GM23338 (cell line): Measurements from ENCODE around the gene COP1. TPM values are rescaled to one million over a fixed set of nuclear protein-coding genes. Genes with fewer than 3 reads are reported as not detected.

ENCODE experiments used
- ATAC-seq: fragments of 200-7000 bp; cut with Tn5 transposase; 3 replicates; pipeline ENCODE4 v1.9.1; 2020
- DNase-seq: peaks from one replicate; pipeline ENCODE4 v3.0.0-alpha.2; 2015; ENCODE audit warnings: low spot score
- H2AFZ ChIP-seq: fragments of 200-600 bp; sonication (generic); 2 replicates; pipeline ENCODE4 v1.8.0; 2016; ENCODE audit warnings: antibody characterized with exemption, mild to moderate bottlenecking, moderate library complexity
- H3F3A ChIP-seq: fragments of 200-600 bp; sonication (generic); replicated peaks from 2 replicates; pipeline ENCODE4 v1.8.0; 2017; ENCODE audit warnings: antibody characterized with exemption, mixed run types, low read depth
- H3K27ac ChIP-seq: fragments of 200-600 bp; sonication (generic); 2 replicates; pipeline ENCODE4 v1.6.1; 2016; ENCODE audit warnings: low read depth
- H3K27me3 ChIP-seq: fragments of 200-600 bp; sonication (generic); 2 replicates; pipeline ENCODE4 v1.8.0; 2016; ENCODE audit warnings: mild to moderate bottlenecking, mixed run types, moderate library complexity; ENCODE audit not compliant: insufficient read depth
- H3K36me3 ChIP-seq: fragments of 200-600 bp; sonication (generic); 2 replicates; pipeline ENCODE4 v1.8.0; 2016; ENCODE audit warnings: mild to moderate bottlenecking; ENCODE audit not compliant: insufficient read depth
- H3K4me1 ChIP-seq: fragments of 200-600 bp; sonication (generic); 2 replicates; pipeline ENCODE4 v1.8.0; 2016; ENCODE audit warnings: mild to moderate bottlenecking, moderate library complexity; ENCODE audit not compliant: insufficient read depth
- H3K4me2 ChIP-seq: fragments of 200-600 bp; sonication (generic); 2 replicates; pipeline ENCODE4 v1.7.1; 2017; ENCODE audit warnings: mixed run types
- H3K4me3 ChIP-seq: fragments of 200-600 bp; sonication (generic); 2 replicates; pipeline ENCODE4 v1.6.1; 2016; ENCODE audit warnings: mixed run types
- H3K79me2 ChIP-seq: fragments of 200-600 bp; sonication (generic); replicated peaks from 2 replicates; pipeline ENCODE4 v1.8.0; 2017; ENCODE audit warnings: mild to moderate bottlenecking; ENCODE audit not compliant: insufficient read depth
- H3K9me2 ChIP-seq: fragments of 200-600 bp; sonication (generic); 2 replicates; pipeline ENCODE4 v1.8.0; 2017; ENCODE audit not compliant: insufficient read depth
- H4K20me1 ChIP-seq: fragments of 200-600 bp; sonication (generic); replicated peaks from 2 replicates; pipeline ENCODE4 v1.8.0; 2017; ENCODE audit warnings: mild to moderate bottlenecking; ENCODE audit not compliant: insufficient read depth
- H3K27ac Mint-ChIP-seq: 2 replicates; pipeline ENCODE4 v1.8.0; 2020; ENCODE audit warnings: inconsistent platforms, mild to moderate bottlenecking, moderate library complexity, mixed read lengths
- H3K27me3 Mint-ChIP-seq: 3 replicates; pipeline ENCODE4 v1.8.0; 2022; ENCODE audit warnings: low read depth, mild to moderate bottlenecking, moderate library complexity, mixed read lengths, inconsistent platforms; ENCODE audit not compliant: insufficient read depth, poor library complexity
- H3K36me3 Mint-ChIP-seq: 3 replicates; pipeline ENCODE4 v1.8.0; 2021; ENCODE audit warnings: low read depth, mild to moderate bottlenecking, inconsistent platforms, moderate library complexity, mixed read lengths
- H3K4me1 Mint-ChIP-seq: 3 replicates; pipeline ENCODE4 v1.8.0; 2020; ENCODE audit warnings: mild to moderate bottlenecking, inconsistent platforms, mixed read lengths
- H3K4me3 Mint-ChIP-seq: 3 replicates; pipeline ENCODE4 v1.8.0; 2021; ENCODE audit warnings: moderate library complexity, mild to moderate bottlenecking, inconsistent platforms, mixed read lengths
- H3K9me3 Mint-ChIP-seq: 3 replicates; pipeline ENCODE4 v1.8.0; 2020; ENCODE audit warnings: moderate library complexity, mild to moderate bottlenecking, inconsistent platforms, mixed read lengths
- CREB1 ChIP-seq: fragments of 250-450 bp; sonication (Bioruptor Pico); IDR thresholded peaks from 2 replicates; pipeline ENCODE4 v1.5.0; 2020; ENCODE audit warnings: low read depth, mild to moderate bottlenecking, moderate library complexity
- CTCF ChIP-seq, 2 experiments: fragments of 200-600 bp in 1 of 2; sonication (generic) in 1 of 2; conservative IDR thresholded peaks; 2 replicates each; pipeline versions ENCODE4 v1.5.1 to v1.6.1; 2016 to 2017; ENCODE audit warnings: antibody characterized with exemption in 2 of 2, low read depth in 2 of 2, mild to moderate bottlenecking in 2 of 2, moderate library complexity in 1 of 2
- ETS1 ChIP-seq: IDR thresholded peaks from 2 replicates; pipeline ENCODE4 v1.6.1; 2016; ENCODE audit warnings: antibody characterized with exemption
- EZH2 ChIP-seq: fragments of 200-600 bp; sonication (generic); IDR thresholded peaks from one replicate; pipeline ENCODE4 v1.8.0; 2017; ENCODE audit warnings: antibody characterized with exemption, mild to moderate bottlenecking, low read depth; ENCODE audit not compliant: unreplicated experiment
- EZH2phosphoT487 ChIP-seq: fragments of 200-600 bp; sonication (generic); IDR thresholded peaks from one replicate; pipeline ENCODE4 v1.8.1; 2018; ENCODE audit warnings: antibody characterized with exemption; ENCODE audit not compliant: unreplicated experiment
- JUNB ChIP-seq: IDR thresholded peaks from one replicate; pipeline ENCODE4 v1.6.1; 2016; ENCODE audit warnings: antibody characterized with exemption; ENCODE audit not compliant: unreplicated experiment
- NANOG ChIP-seq: IDR thresholded peaks from 2 replicates; pipeline ENCODE4 v1.6.1; 2016; ENCODE audit warnings: antibody characterized with exemption, borderline replicate concordance
- POLR2AphosphoS5 ChIP-seq: IDR thresholded peaks from 2 replicates; pipeline ENCODE4 v1.6.1; 2016; ENCODE audit warnings: antibody characterized with exemption, low read depth
- STAT1 ChIP-seq: IDR thresholded peaks from one replicate; pipeline ENCODE4 v1.6.1; 2016; ENCODE audit warnings: antibody characterized with exemption; ENCODE audit not compliant: unreplicated experiment
- ZNF114 ChIP-seq: fragments of 250-450 bp; sonication (Bioruptor Pico); IDR thresholded peaks from 2 replicates; pipeline ENCODE4 v1.5.0; 2020; ENCODE audit warnings: mild to moderate bottlenecking, moderate library complexity
- ZNF331 ChIP-seq: fragments of 250-450 bp; sonication (Bioruptor Pico); IDR thresholded peaks from 2 replicates; pipeline ENCODE4 v1.5.0; 2020; ENCODE audit warnings: low read depth, mild to moderate bottlenecking, moderate library complexity
- ZNF462 ChIP-seq: fragments of 250-450 bp; sonication (Bioruptor Pico); IDR thresholded peaks from 2 replicates; pipeline ENCODE4 v1.5.0; 2020; ENCODE audit warnings: mild to moderate bottlenecking, moderate library complexity
- polyA plus RNA-seq: library from polyadenylated mRNA; unstranded; fragments of >200 nt; fragmentation: Nextera tagmentation; extraction: Ambion mirVana; gene quantifications from 2 replicates; pipeline ENCODE4 v1.2.1, GENCODE V29; 2016
- total RNA-seq: library from RNA; depleted of rRNA; stranded (reverse); fragments of >200 nt; shearing (Covaris generic); gene quantifications from 2 replicates; pipeline ENCODE4 v1.2.3, GENCODE V29; 2014
- TF ChIP-seq, protein P1 (sequence below): IDR thresholded peaks from one replicate; pipeline ENCODE4 v1.6.1; 2018; ENCODE audit warnings: antibody characterized with exemption; ENCODE audit not compliant: unreplicated experiment

The COP1 gene
- total and polyA plus RNA-seq, 2 experiments from 2014 or later, result 54.0 to 54.9 TPM

DNA sequence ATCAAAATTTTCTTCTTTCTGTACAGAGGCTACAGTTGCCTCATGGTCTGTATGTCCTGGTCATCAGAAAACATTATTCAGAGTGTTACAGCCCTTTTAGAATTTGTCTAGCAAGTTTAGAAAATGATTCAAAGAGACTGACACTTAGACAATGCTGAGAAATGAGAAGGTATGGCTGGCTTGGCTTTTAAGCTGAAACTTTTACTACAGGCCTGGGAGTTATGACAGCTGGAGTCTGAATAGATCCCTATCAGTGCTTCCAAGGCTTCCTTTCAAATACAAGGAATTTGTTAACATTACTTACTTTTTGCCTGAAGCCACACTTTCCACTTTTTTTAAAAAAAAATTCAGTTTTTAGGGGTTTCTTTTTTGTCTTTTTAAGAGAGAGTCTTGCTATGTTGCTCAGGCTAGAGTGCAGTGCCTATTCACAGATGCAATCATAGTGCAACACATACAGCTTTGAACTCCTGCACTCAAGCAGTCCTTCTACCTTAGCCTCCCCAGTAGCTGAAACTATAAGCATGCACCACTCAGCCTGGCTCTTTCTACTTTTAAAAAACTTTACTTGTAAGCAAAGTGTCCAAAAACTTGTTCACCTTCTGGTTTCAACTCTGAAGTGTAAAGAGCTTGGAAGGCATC lies 10.5 kb upstream of the COP1 start:
- DNase-seq (no peak), ATAC-seq (no peak)
- H3K27ac Mint-ChIP-seq, result no peak overlapping the region
- Histone ChIP-seq H2AFZ (no peak overlapping the region), H3K9me2 (no peaks in the 10 kb centered on the region), H3K36me3 (no peaks in the 10 kb centered on the region), H4K20me1 (no peaks in the 10 kb centered on the region), H3K4me1 (no peaks in the 10 kb centered on the region; the same call in 1 of the 2 replicates), H3K27ac (no peak overlapping the region), H3K27me3 (no peaks in the 10 kb centered on the region), H3K4me3 (no peak overlapping the region), H3K79me2 (no peaks in the 10 kb centered on the region), H3F3A (no peaks in the 10 kb centered on the region), H3K4me2 (no peak overlapping the region)
- H3K27me3 Mint-ChIP-seq, result no peaks in the 10 kb centered on the region
- no peaks in the 10 kb centered on the region for H3K9me3 Mint-ChIP-seq
- no peak overlapping the region for H3K4me3 Mint-ChIP-seq
- H3K4me1 Mint-ChIP-seq, result no peaks in the 10 kb centered on the region
- H3K36me3 Mint-ChIP-seq, result no peaks in the 10 kb centered on the region
- no peak for TF ChIP-seq CREB1
- no peak for TF ChIP-seq ZNF462 (CRISPR knock-in tag)
- TF ChIP-seq CTCF (conservative IDR thresholded peaks at IDR 0.05; ENCODE audit: low read depth in 2 of 2), result no peak
- no peak for TF ChIP-seq ZNF114 (CRISPR knock-in tag)
- TF ChIP-seq, protein P1, sequence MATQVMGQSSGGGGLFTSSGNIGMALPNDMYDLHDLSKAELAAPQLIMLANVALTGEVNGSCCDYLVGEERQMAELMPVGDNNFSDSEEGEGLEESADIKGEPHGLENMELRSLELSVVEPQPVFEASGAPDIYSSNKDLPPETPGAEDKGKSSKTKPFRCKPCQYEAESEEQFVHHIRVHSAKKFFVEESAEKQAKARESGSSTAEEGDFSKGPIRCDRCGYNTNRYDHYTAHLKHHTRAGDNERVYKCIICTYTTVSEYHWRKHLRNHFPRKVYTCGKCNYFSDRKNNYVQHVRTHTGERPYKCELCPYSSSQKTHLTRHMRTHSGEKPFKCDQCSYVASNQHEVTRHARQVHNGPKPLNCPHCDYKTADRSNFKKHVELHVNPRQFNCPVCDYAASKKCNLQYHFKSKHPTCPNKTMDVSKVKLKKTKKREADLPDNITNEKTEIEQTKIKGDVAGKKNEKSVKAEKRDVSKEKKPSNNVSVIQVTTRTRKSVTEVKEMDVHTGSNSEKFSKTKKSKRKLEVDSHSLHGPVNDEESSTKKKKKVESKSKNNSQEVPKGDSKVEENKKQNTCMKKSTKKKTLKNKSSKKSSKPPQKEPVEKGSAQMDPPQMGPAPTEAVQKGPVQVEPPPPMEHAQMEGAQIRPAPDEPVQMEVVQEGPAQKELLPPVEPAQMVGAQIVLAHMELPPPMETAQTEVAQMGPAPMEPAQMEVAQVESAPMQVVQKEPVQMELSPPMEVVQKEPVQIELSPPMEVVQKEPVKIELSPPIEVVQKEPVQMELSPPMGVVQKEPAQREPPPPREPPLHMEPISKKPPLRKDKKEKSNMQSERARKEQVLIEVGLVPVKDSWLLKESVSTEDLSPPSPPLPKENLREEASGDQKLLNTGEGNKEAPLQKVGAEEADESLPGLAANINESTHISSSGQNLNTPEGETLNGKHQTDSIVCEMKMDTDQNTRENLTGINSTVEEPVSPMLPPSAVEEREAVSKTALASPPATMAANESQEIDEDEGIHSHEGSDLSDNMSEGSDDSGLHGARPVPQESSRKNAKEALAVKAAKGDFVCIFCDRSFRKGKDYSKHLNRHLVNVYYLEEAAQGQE, result no peak
- no peak for TF ChIP-seq POLR2AphosphoS5
- no peak for TF ChIP-seq JUNB
- TF ChIP-seq NANOG, result no peak
- no peak for TF ChIP-seq ZNF331 (CRISPR knock-in tag)
- no peak for TF ChIP-seq EZH2phosphoT487
- TF ChIP-seq ETS1, result no peak
- no peak for TF ChIP-seq STAT1
- no peak for TF ChIP-seq EZH2
